ENCODE measurements around the gene HS1BP3. TPM values are rescaled to one million over a fixed set of nuclear protein-coding genes. Genes with fewer than 3 reads are reported as not detected.

Gene HS1BP3
- total RNA-seq, 1 experiment from 2014 or later: 28.0 TPM

DNA sequence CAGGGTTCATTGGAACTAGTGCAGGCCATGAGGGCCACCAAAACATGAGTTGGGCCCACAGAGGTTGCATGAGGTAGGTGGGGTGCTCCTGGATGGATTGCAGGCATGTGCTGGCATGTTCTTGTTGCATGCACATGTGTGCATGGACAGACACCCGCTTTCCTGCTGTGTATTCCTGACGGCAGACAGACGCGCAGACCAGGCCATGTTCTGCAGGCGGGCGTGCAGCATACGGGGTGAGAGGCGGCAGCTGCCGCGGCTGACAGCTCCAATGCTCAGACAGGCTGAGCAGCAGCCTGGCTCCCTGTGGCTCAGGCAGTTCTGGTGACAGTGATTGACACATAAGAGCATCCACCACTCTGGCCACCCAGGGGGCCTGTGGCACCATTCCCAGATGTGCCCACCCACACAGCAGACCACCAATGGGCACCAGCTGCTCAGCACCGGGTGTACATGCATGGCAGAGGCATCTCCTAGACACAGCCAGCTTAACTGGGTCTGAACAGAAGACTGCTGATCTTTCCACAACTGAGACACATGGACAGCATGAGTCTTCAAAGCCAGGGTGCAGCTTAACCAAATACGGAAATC is 21.2 kb downstream of the HS1BP3 start:
- DNase-seq: no peak

DNA sequence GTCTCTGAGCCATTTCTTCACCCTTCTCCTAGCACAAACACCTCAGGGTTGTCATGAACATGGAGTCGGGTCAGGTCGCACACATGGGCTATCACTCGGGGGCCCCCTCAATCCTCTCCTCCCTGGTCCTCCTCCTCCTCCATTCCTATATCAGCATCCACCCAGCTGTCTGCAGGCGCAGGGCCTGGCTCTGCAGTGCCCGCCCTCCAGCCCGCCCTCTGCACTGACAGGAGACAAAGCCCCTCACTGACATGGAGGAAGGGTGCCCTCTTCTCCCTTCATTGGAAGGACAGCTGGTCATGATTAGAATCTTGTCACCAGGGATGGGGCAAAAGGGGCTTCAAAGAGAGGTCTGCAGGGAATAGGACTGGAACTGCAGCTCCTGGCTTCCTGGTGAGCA is 21.7 kb downstream of the HS1BP3 start:
- no peaks in the 10 kb centered on the region for H3K9me3 ChIP-seq
- H3K4me3 ChIP-seq: no peak overlapping the region
- no peak for DNase-seq
- H3K27me3 ChIP-seq: no peaks in the 10 kb centered on the region
- H3K36me3 ChIP-seq: no peaks in the 10 kb centered on the region

More for the DNA sequence above, 21.2 kb downstream of the HS1BP3 start:
- H3K36me3 ChIP-seq: no peaks in the 10 kb centered on the region
- H3K27me3 ChIP-seq: no peaks in the 10 kb centered on the region
- no peak overlapping the region for H3K4me3 ChIP-seq
- H3K9me3 ChIP-seq: no peaks in the 10 kb centered on the region

DNA sequence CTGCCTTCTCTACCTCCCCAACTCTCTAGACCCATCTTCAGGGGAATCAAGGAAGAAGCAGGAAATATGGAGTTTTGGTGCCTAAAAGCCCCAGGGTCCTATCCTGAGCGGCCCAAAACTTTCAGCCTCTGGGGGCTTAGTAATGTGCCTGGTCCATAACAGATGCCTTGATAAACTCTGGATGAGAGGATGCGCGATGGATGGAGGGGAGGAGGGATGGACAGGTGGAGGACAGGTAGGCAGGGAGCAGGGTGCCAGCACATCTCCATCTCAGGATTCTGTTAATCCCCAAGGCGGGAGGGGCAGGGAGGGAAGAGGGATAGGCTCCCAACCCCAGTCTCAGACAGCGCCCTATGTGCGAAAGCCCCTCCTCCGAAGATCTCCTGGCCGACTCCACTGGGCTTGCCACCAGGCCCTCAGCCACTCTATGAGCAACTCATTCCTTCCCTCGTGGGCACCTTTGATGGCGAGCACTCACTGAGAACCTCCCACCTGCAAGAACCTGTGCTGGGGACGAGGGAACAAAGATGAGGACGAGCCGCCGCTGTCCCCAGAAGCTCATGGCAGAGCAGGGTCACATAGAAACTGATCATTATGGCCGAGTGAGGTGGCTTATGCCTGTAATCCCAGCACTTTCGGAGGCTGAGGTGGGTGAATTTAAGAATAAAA is 23.1 kb downstream of the HS1BP3 start:
- H3K36me3 ChIP-seq: no peaks in the 10 kb centered on the region
- H3K27me3 ChIP-seq: no peaks in the 10 kb centered on the region
- DNase-seq: no peak
- H3K9me3 ChIP-seq: no peaks in the 10 kb centered on the region
- no peak overlapping the region for H3K4me3 ChIP-seq

DNA sequence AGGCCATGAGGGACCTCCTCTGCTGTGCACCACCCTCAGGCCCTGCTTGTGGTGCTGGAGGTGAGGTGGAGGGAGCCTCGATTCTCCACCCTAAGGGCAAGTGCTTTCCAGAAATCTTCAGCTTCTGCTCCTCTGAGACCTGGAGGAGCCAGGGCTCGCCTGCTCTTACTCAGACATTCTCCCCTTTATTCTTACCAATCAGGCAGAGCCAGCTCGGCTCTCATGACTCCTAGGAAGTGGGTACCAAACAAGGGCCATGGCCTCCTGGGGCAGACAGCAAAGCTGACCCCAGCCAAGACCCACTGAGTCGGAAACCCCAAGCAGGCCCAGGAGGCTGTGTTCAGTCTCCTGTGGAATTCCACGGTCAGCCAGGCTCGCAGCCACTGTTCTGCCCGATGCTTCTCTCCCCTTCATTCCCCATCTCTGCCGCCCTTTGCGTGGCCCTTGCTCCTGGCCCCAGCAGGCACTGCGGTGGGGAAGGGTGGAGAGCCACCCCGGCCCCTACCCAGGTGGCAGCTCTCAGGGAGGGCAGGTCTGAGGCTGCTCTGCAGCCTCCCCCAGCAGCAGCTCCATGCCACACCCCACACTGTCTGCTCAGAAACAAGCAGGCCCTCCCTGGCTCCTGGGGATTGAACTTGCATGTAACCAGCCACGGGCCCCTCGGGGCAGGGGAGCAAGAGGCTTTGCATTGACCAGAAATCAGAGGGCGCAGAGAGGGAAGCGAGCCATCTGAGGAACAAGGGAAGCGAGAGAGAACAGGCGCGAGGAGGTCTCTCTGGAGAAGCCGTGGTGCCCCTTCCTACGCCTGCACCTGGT is 24.0 kb downstream of the HS1BP3 start:
- H3K4me3 ChIP-seq: no peak overlapping the region
- DNase-seq: no peak
- no peaks in the 10 kb centered on the region for H3K27me3 ChIP-seq
- H3K36me3 ChIP-seq: no peaks in the 10 kb centered on the region
- no peaks in the 10 kb centered on the region for H3K9me3 ChIP-seq

DNA sequence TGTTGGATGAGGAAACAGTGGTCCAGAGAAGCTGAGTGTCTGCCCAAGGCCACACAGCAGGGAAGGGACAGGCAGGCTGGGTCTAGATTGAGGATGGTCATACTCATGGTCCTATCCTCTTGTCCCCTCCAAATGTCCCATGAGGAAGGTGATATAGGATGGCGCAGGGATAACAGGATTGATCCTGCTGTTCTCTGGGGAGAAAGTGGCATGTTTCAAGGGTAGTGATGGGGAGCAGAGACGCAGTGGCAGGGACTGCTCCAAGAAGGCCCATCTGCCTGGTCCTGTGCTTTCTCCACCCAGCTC is 24.6 kb downstream of the HS1BP3 start:
- DNase-seq: no peak
- H3K27me3 ChIP-seq: no peaks in the 10 kb centered on the region
- no peaks in the 10 kb centered on the region for H3K9me3 ChIP-seq
- no peaks in the 10 kb centered on the region for H3K36me3 ChIP-seq
- H3K4me3 ChIP-seq: no peak overlapping the region

DNA sequence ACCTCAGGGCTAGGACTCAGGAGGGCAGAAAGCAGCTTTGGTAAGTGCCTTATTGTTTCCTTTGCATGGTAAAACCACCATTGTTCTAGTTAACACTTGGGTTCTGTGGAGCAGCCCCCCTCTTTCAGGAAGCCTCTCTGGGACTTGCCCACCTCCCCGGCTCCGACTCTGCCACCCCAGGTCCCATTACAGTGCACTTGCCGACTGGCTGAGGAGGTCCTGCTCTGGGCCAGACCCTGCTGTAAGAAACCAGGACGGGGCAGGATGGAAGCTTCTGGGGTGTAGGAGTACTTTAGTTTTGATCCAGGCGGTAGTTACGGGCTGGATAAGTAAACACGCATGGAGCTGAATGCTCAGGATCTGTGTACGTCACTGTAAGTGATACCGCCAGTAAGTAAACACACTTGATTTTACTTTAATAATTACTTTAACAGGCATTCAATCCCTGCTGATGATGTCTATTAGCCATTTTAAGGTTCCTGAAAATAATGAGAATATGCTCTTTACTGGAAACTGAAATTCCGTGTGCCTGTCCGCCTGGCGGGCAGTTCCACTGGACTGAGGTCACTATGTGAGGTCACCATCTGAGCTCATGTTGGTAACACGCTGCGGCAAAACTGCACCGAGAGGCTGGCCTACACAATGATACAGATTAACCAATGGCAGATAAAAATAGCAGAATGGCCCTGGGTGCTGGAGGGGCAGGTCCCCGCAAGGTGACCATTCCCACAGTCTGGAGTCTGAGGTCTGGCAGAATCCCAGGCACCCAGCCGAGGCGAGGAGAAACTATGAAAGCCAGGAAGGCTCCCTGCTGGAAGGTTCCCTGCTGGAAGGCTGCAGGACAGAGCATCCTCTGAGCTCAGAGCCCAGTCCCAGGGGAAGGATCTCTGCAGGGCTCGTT is 25.2 kb downstream of the HS1BP3 start:
- no peak for DNase-seq
- H3K36me3 ChIP-seq: no peaks in the 10 kb centered on the region

DNA sequence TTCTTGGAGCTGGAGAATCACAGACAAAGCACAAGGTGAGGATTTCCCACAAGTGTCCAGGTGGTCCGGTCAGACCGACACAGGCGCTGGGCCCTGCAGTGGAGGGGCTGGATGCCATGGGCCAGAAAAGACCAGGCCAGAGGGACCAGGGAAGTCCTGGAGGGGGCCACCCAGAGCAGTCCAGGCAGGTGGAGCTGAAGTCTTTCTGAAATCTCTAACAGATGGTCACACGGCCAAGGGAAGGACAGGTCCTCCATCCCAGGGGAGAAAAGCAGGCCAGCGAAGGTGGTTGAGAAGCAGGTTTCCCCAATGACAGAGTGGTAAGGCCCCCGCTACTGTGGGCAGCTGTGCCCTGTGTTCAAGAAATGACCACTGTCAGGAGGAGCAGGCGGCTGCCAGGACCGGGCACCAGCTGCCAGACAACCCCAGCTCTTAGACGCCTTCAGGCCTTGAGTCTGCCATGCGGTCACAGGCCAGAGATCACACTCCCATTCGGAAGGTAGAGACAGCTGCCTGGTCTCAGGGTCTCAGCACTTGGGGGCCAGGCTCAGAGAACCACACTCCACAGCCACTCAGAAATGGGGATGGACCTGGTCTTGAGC is 25.9 kb downstream of the HS1BP3 start:
- no peak overlapping the region for H3K4me3 ChIP-seq
- no peaks in the 10 kb centered on the region for H3K36me3 ChIP-seq
- no peaks in the 10 kb centered on the region for H3K9me3 ChIP-seq
- no peaks in the 10 kb centered on the region for H3K27me3 ChIP-seq
- no peak for DNase-seq

More for the DNA sequence above, 25.2 kb downstream of the HS1BP3 start:
- H3K4me3 ChIP-seq: no peak overlapping the region
- H3K27me3 ChIP-seq: no peaks in the 10 kb centered on the region
- no peaks in the 10 kb centered on the region for H3K9me3 ChIP-seq

DNA sequence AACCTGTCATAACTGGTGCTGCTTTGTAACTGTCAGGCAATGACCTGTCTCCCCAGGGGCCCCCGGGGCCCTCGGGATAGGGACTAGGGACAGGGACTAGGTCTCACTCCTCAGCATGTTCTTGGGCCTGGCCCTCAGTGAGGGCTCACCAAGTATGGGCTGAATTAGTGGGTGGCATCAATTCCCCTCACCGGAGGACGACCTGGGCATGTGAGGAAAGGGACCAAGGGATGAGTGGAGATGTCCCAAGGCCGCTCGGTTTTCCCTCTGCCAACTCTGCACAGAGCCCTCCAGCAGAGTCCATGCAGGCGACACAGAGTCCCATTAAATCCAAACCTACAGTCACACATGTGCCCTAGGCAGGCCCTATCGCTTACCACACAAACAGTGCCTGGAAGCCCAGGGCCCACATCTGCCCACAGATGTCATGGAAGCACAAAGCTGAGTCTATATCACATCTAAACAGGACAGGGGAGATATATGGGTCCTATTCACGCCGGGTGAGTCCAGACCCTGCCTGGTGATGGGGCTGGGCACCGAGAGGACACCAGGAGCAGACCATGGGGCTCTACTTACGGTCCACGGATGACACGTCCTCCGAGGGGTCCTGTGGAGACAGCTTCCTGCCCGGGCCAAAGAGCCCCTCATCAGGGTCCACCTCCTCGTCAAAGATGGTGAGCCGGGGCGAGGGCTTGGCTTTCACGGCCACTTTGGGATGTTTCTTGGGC is 26.6 kb downstream of the HS1BP3 start:
- DNase-seq: no peak
- Histone ChIP-seq H3K36me3 (no peaks in the 10 kb centered on the region), H3K27me3 (no peaks in the 10 kb centered on the region), H3K4me3 (no peak overlapping the region), H3K9me3 (no peaks in the 10 kb centered on the region)

DNA sequence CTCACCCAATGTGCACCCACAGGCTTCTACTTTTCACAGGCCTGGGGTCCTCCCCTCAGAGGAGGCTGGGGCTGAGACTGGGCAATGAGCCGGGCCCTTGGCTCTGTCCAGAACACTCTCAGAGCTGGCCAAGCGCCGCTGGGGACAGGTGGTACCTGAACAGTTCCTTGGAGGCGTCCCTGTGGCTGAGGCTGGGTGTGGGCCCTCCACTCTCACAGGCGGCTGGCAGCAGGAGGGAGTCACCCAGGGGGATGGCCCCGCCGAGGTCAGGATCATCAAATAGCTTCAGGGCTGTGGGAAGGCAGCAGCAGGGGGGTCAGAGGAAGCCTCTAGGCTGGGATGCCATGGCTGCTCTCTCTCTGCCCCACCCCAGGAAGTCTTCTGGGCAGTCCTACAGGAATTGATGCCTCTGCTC is 27.1 kb downstream of the HS1BP3 start:
- H3K4me3 ChIP-seq: no peak overlapping the region
- no peaks in the 10 kb centered on the region for H3K36me3 ChIP-seq
- H3K27me3 ChIP-seq: no peaks in the 10 kb centered on the region
- no peaks in the 10 kb centered on the region for H3K9me3 ChIP-seq
- no peak for DNase-seq

DNA sequence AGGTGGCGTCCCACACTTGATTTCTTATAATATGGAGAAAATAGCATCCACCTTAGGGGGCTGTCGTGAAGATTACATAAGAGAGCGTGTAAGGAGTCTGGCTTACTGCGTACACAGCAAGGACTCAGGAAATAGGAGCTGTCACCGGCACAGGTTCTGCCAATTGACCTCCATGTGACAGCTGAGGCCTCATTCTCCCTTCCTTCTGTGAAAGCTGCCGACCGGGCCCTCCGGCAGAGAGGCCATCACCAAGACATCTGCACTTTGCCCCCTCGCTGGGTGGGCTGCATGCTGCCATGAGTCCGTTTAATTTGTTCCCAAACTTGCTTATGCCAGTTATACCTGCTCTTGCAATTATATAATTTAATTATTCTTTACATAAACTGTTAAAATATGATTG is 27.7 kb downstream of the HS1BP3 start:
- peaks cover 2% of the 10 kb centered on the region; the same call in 1 of the 2 replicates for H3K36me3 ChIP-seq
- no peaks in the 10 kb centered on the region for H3K9me3 ChIP-seq
- H3K27me3 ChIP-seq: no peaks in the 10 kb centered on the region
- DNase-seq: no peak
- H3K4me3 ChIP-seq: no peak overlapping the region

DNA sequence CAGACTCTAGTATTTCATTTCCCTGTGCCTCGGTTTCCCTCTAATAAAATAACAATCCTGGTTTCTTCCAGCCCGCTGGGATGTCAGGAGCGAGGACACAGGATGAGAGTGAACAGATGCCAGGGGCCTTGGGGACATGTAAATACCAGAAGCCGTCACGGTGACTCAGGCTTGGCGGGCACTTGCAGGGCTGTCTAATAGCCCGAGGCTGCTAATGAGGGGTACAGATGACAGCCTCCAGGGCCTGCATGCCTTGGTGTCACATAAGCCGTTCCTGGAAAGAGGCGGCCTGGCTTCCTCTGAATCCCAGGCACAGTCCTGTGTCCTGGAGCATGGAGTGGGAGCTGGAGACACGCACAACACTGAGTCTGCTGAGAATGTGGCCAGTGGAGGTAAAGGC is 28.2 kb downstream of the HS1BP3 start:
- Histone ChIP-seq H3K9me3 (no peaks in the 10 kb centered on the region), H3K36me3 (peaks cover 2% of the 10 kb centered on the region; the same call in 1 of the 2 replicates), H3K4me3 (no peak overlapping the region), H3K27me3 (no peaks in the 10 kb centered on the region)
- no peak for DNase-seq

DNA sequence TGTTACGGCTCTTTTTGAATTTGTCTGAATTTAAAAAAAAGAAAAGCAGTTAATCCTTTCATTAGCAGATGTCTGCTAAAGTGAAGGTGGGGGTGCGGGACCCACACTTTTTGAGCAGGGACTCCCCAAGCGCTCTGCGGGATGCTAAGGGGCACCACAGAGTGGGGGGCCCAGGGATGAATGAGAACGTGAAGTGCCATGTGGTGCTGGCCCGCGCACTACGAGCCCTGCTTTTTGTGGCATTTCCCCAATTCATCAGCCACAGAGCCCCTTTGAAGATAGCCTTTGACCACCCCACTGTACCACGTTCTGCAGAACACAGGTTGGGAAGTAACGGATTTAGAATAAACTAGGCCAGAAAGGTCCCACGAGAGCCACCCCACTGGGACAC is 28.6 kb downstream of the HS1BP3 start:
- no peaks in the 10 kb centered on the region for H3K9me3 ChIP-seq
- peaks cover 2% of the 10 kb centered on the region; the same call in 1 of the 2 replicates for H3K36me3 ChIP-seq
- DNase-seq: no peak
- H3K4me3 ChIP-seq: no peak overlapping the region
- H3K27me3 ChIP-seq: no peaks in the 10 kb centered on the region

DNA sequence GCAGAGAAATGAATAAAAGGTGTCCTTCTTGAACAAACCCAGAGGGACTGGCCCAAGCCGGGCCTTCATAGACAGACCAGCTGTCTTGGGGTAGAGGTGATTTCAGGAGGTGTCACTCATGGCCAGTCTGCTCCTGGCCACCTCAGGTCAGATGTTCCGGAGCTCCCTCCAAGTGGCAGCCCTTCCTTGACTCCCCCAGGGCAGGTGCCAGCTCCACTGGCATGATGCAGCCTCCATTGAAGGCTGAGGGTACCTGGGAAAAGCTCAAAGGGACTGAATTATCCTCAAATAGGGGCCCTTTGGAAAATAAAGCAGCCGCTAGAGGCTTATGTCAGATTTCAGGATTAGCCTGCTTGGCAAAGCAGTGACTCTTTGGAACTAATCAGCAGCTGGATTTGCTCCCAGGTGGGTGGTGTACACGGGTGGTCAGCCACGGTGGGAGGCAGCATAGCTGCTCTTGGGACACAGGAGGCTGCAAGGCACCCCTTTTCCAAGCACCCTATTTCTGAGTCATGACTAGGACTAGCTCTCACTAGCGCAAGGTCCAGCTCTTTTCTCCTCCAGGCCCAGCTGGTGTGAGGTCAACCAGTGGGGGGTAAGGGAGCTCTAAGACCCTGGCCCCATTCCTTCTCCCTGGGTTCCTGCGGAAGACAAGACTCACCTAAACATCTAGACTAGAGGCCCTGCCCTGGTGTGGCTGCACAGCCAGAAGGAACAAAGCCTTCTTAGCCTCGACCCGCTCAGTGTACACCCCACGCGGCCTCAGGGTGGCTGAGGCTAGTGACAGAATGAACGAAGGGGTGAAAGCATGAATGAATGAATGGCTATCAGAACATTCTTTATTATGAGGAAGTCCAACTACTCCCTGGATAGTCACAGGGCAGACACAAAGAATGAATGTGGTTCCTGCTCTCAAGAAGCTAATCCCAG is 29.3 kb downstream of the HS1BP3 start:
- no peaks in the 10 kb centered on the region for H3K9me3 ChIP-seq
- H3K4me3 ChIP-seq: no peak overlapping the region
- no peaks in the 10 kb centered on the region for H3K27me3 ChIP-seq
- peaks cover 2% of the 10 kb centered on the region; the same call in 1 of the 2 replicates for H3K36me3 ChIP-seq
- no peak for DNase-seq

DNA sequence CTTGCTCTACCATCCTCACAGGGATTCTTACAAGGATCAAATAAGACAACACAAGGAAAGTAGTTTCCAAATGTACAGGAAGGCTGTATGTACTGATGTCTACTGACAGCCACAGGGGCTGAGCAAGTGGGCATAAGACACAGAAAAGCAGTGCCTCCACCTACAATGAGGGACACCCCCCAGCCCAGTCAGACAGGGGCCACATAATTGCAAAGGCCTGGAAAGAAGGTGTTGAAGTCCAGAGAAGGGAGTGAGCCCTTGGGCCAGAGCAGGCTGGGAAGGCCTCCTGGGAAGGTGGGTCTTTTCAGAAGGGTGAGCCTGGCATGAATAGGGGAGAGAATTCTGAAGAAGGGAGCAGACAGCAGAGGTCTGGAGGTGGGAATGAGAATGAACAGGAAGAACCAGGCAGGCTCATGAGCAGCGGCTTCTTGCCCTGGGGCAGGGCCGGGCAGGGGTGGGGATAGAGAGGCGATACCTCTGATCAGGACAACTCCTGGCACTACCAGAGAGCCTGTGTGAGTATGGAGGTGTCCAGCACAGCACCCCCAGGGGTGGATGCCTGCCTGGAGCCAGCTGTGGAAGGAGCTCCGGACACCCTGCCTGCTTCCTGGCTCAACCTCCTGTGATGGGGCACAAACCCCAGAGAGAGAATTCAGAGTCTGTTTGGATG is 30.1 kb downstream of the HS1BP3 start:
- H3K36me3 ChIP-seq: peaks cover 2% of the 10 kb centered on the region; the same call in 1 of the 2 replicates
- H3K27me3 ChIP-seq: no peaks in the 10 kb centered on the region
- no peak for DNase-seq
- no peak overlapping the region for H3K4me3 ChIP-seq
- H3K9me3 ChIP-seq: no peaks in the 10 kb centered on the region
